Thymus (tissue), 11 donors: ENCODE data around the gene SLC24A1. TPM values are rescaled to one million over a fixed set of nuclear protein-coding genes. Genes with fewer than 3 reads are reported as not detected.

Source experiments
- DNase-seq, 9 donors: peaks; one replicate each; pipeline ENCODE4 v3.0.0-alpha.2; 2013; ENCODE audit warnings: low spot score in 9 of 9, low read depth in 6 of 9, missing footprints in 1 of 9
- H3K27ac ChIP-seq, 2 donors: one replicate each; pipeline ENCODE4 v1.5.1; 2013; ENCODE audit warnings: control low read depth in 1 of 2, low read depth in 1 of 2, low read length in 1 of 2, mild to moderate bottlenecking in 1 of 2, moderate library complexity in 1 of 2
- H3K27me3 ChIP-seq, 2 donors: one replicate each; pipeline ENCODE4 v1.5.1; 2013; ENCODE audit warnings: low read length in 1 of 2; ENCODE audit not compliant: control insufficient read depth in 2 of 2, insufficient read depth in 1 of 2
- H3K36me3 ChIP-seq, 2 donors: one replicate each; pipeline ENCODE4 v1.5.1; 2013; ENCODE audit warnings: low read length in 1 of 2, mild to moderate bottlenecking in 1 of 2, moderate library complexity in 1 of 2; ENCODE audit not compliant: control insufficient read depth in 2 of 2, insufficient read depth in 2 of 2
- H3K4me1 ChIP-seq, 2 donors: one replicate each; pipeline ENCODE4 v1.5.1; 2013; ENCODE audit warnings: low read length in 2 of 2; ENCODE audit not compliant: control insufficient read depth in 2 of 2, insufficient read depth in 2 of 2
- H3K4me3 ChIP-seq, 2 donors: one replicate each; pipeline ENCODE4 v1.5.1; 2013; ENCODE audit warnings: low read length in 2 of 2, control low read depth in 1 of 2, mild to moderate bottlenecking in 1 of 2
- H3K9me3 ChIP-seq, 2 donors: one replicate each; pipeline ENCODE4 v1.5.1; 2013; ENCODE audit warnings: low read length in 1 of 2, mild to moderate bottlenecking in 1 of 2; ENCODE audit not compliant: control insufficient read depth in 2 of 2, insufficient read depth in 1 of 2
- WGBS: extraction: QIAGEN DNeasy Blood & Tissue Kit; methylation state at CpG from one replicate; pipeline ENCODE4 v1.1.7; 2013; 5-methylcytosine and 5-hydroxymethylcytosine counted together
- polyA plus RNA-seq: library from polyadenylated mRNA; stranded (reverse); fragments of 200-250 nt; gene quantifications from one replicate; pipeline ENCODE4 v1.2.3, GENCODE V29; 2013
- total RNA-seq: library from RNA; stranded (reverse); fragments of 120-200 nt; gene quantifications from one replicate; pipeline ENCODE4 v1.2.4, GENCODE V29; 2013
- donor health status: healthy.

SLC24A1 gene
- total and polyA plus RNA-seq, 2 donors, result 3.6 to 5.2 TPM

DNA sequence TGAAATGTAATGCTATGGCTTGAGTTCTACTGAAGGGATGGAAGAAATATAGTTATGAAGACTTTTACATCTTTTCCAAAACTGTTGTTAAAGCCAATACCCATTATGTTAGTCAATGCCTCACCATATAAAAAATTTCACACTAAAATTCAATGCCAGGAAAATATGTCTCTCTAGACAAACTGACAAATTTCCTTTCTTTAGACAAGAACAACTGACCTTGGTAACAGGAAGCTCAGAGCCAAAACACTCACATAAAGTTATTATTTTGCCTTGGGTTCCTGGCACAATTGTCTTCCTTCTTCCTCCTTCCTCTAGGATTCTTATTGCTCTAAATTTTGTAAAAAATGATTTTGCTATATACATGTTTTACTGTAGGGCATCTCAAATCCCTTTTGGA is 37.5 kb upstream of the SLC24A1 start:
- Histone ChIP-seq H3K27me3 (no peaks in the 10 kb centered on the region), H3K9me3 (no peaks in the 10 kb centered on the region), H3K36me3 (peaks cover 36 to 74% of the 10 kb centered on the region in 2 donors), H3K4me1 (peaks cover 4 to 7% of the 10 kb centered on the region in 2 donors), H3K4me3 (no peak overlapping the region), H3K27ac (peak overlapping the region in 1 of 2 donors; percentile 65)
- DNase-seq, result peak in 1 of 9 donors; percentile 24

GRCh38 chr15:65587094-65587493 is 34.6 kb upstream of the SLC24A1 start:
- H3K27me3 ChIP-seq, result no peaks in the 10 kb centered on the region
- peaks cover 4 to 7% of the 10 kb centered on the region in 2 donors for H3K4me1 ChIP-seq
- no peak for DNase-seq
- H3K4me3 ChIP-seq, result no peak overlapping the region
- H3K27ac ChIP-seq, result no peak overlapping the region
- 98% methylated on average over 1 of the region's 1 CpG for WGBS
- H3K36me3 ChIP-seq, result peaks cover 27 to 78% of the 10 kb centered on the region in 2 donors
- H3K9me3 ChIP-seq, result no peaks in the 10 kb centered on the region

DNA sequence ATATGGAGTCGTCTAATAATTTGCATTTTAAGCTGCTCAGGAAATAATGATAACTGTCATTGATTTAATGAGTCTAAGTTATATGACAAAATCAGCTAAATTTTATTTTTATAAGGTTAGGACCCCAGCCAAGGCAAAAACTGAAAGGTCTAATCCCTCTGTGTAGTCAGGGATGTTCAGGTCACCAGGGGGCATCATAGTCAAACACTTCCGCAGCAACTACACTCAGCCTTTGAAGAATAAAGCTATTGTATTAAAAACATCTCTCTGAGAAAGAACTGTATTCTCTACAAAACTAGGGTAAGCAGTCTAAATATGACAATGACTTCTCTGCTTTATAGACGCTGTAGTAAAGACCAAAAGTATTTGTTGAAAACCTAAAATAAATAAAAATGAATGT is 25.8 kb upstream of the SLC24A1 start:
- H3K4me1 ChIP-seq, result no peaks in the 10 kb centered on the region
- no peaks in the 10 kb centered on the region for H3K27me3 ChIP-seq
- H3K9me3 ChIP-seq, result no peaks in the 10 kb centered on the region
- peak in 3 of 9 donors; percentile 13 to 35 (median 20) for DNase-seq
- H3K36me3 ChIP-seq, result peaks cover 33 to 72% of the 10 kb centered on the region in 2 donors
- H3K27ac ChIP-seq, result no peak overlapping the region
- WGBS, result 96% methylated on average over 3 of the region's 3 CpGs
- H3K4me3 ChIP-seq, result no peak overlapping the region

DNA sequence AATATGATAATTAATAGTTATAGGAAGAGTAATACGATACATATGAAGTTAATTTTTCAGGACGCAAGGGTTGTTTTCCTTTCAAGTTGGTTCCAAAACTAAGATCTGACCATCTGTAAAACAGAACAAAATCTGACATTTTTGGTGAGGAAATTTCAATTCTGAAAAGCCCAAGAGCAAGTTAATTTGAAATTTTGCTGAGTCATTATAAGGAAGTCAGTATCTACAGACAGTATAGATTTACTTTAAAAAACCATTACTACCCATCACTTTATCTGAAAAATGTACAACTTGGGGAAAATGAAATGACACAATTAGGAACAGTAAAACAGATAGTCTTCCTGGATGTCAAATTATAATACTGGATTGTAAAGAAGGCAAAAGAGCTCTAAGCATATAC is 23.3 kb upstream of the SLC24A1 start:
- Histone ChIP-seq H3K27me3 (no peaks in the 10 kb centered on the region), H3K4me1 (no peaks in the 10 kb centered on the region), H3K36me3 (peaks cover 22 to 62% of the 10 kb centered on the region in 2 donors), H3K4me3 (no peak overlapping the region), H3K9me3 (no peaks in the 10 kb centered on the region), H3K27ac (no peak overlapping the region)
- DNase-seq, result no peak
- WGBS, result 97% methylated on average over 2 of the region's 2 CpGs

DNA sequence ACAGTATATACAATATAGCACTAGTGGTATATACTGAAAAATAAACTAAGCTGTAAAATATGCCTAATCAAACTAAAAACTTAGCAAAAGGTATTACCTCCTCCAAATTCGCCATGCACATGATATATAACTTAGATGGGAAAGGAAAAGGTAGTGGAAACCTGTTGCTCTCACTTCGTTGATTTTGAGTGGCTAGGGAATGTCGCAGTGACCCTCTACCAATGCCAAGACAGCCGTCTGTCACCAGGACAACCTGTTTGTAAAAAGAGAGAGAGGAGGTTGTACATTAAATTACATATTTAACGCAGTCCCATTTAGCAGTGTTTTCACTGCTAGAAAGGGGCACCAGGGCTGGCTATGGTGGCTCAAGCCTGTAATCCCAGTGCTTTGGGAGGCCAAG is 22.1 kb upstream of the SLC24A1 start:
- Histone ChIP-seq H3K27me3 (no peaks in the 10 kb centered on the region), H3K4me3 (no peak overlapping the region), H3K9me3 (no peaks in the 10 kb centered on the region), H3K27ac (no peak overlapping the region), H3K4me1 (no peaks in the 10 kb centered on the region), H3K36me3 (peaks cover 32 to 64% of the 10 kb centered on the region in 2 donors)
- DNase-seq, result no peak
- over 99% methylated on average over 5 of the region's 5 CpGs for WGBS

DNA sequence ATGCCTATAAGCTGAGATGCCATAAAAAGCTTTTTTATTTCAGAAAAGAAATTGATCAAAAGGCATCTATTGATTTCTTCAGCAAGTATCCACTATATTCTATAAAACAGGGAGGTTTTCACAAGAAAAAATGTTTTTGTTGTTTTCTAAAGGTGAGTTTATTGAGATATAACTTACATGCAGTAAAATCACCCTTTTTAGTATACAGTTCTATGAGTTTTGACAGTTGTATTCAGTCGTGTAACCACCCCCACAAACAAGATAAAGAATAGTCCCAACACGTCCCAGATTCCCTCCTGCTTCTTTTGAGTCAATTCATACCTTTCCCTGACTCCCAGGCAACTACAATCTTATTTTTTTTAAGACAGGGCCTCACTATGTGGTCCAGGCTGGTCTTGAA is 18.6 kb upstream of the SLC24A1 start:
- Histone ChIP-seq H3K4me3 (no peak overlapping the region), H3K27me3 (no peaks in the 10 kb centered on the region), H3K27ac (no peak overlapping the region), H3K9me3 (no peaks in the 10 kb centered on the region), H3K4me1 (no peaks in the 10 kb centered on the region), H3K36me3 (peaks cover 35 to 56% of the 10 kb centered on the region in 2 donors)
- no peak for DNase-seq
- 94% methylated on average over 2 of the region's 2 CpGs for WGBS

- Histone ChIP-seq H3K27ac (no peak overlapping the region), H3K36me3 (peaks cover 35 to 52% of the 10 kb centered on the region in 2 donors)
Observed at GRCh38 chr15:65603559-65603958, 18.2 kb upstream of the SLC24A1 start.

GRCh38 chr15:65610871-65611718 is 10.6 kb upstream of the SLC24A1 start, which contains the start of gene INTS14:
Gene INTS14 (minus strand): TSS chr15:65611131. CDS start chr15:65607380, 3,751 bp downstream.
- Histone ChIP-seq H3K27me3 (no peaks in the 10 kb centered on the region), H3K9me3 (no peaks in the 10 kb centered on the region), H3K36me3 (peaks cover 5 to 7% of the 10 kb centered on the region in 2 donors), H3K4me3 (peak within 1 kb of the TSS; percentile 56 to 93), H3K27ac (peak within 1 kb of the TSS; percentile 87 to 93), H3K4me1 (peaks cover 5 to 23% of the 10 kb centered on the region in 2 donors)
- peak; percentile 72 to 94 (median 83) for DNase-seq
- under 1% methylated on average over 64 of the region's 64 CpGs for WGBS

More at GRCh38 chr15:65603559-65603958, 18.2 kb upstream of the SLC24A1 start:
- H3K4me1 ChIP-seq, result no peaks in the 10 kb centered on the region
- H3K27me3 ChIP-seq, result no peaks in the 10 kb centered on the region
- DNase-seq, result no peak
- WGBS, result 100% methylated on average over 1 of the region's 1 CpG
- H3K9me3 ChIP-seq, result no peaks in the 10 kb centered on the region
- no peak overlapping the region for H3K4me3 ChIP-seq

DNA sequence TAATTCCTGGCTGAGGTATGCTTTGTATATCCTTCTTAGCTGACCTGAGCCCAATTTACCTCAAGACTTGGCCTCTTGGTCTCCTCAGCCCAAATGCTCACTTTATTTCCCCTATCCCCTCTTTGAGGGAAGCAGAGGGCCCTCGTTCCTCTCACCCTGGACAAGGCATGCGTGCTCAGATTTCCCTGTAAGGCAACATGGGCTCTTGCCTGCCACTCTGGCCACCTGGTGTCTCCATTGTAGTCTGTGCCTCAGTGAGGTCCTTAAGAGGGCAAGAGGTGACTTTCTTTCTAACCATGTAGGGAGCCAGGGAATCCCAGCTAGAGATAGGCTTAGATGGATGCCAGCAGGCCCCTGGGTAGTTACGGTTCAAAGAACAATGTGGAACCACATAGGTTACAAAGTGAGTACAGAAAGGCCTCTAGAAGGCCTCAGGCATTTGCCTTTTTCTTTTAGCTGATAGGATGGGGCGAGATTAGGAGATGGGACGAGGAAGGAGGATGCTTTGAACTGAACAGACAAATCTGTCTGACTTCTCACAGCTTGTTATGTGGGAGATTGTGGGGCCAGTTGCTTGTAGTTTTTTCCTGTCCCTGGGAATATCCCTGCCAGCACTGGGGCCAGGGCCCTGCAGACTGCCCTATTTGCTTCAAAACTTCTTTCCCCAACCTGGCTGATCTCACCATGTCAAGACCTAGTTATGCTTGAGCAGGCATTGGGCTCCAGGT is 9.7 kb upstream of the SLC24A1 start:
- H3K27ac ChIP-seq, result peak overlapping the region; percentile 87 to 93
- DNase-seq, result peak in 1 of 9 donors; percentile 15
- 93% methylated on average over 5 of the region's 5 CpGs for WGBS
- H3K4me3 ChIP-seq, result peak overlapping the region; percentile 56 to 93
- H3K9me3 ChIP-seq, result no peaks in the 10 kb centered on the region
- H3K27me3 ChIP-seq, result no peaks in the 10 kb centered on the region
- peaks cover 1 to 4% of the 10 kb centered on the region in 2 donors for H3K36me3 ChIP-seq
- peaks cover 5 to 23% of the 10 kb centered on the region in 2 donors for H3K4me1 ChIP-seq
